HG03039 (cell line): Measurements from ENCODE around the gene GPAM.

Experiments
- ATAC-seq: cut with Tn5 transposase; IDR thresholded peaks from one replicate; pipeline ENCODE4 v1.9.1; 2021; ENCODE audit warnings: mild to moderate bottlenecking, moderate library complexity; ENCODE audit not compliant: unreplicated experiment

The GPAM gene

DNA sequence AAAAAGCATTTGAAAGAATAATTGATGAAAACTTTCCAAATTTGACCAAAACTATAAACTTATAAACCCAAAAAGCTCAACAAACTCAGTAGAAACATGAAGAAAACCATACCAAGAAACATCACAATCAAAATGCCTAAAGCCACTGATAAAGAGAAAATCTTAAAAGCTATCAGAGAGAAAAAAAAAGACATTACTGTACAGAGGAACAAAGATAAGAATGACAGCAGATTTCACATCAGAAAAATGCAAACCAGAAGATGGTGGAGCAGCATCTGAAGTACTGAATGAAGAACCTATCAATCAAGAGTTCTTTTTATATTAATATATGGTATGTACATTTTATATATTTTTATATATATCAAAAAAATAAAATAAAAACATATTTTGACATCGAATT lies 2.4 kb upstream of the GPAM start:
- ATAC-seq, result no peak

DNA sequence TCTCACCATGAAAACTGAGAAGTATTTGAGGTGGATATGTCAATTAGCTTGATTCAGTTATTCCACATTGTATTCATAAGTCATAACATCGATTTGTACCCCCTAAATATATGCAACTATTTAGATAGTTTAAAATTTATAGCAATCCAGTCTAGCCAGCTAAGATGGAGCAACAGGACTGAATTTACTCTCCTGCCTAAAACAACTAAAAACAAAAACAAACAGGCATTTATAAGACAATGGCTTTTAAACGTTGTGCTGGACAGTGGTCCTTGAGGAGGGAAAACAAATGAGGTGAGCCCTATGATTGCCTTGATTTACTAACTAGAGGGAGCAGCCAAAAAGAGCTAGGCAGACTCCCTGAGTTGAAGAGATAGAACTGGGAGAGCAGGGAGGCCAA lies 814 bp upstream of the GPAM start:
- no peak for ATAC-seq

DNA sequence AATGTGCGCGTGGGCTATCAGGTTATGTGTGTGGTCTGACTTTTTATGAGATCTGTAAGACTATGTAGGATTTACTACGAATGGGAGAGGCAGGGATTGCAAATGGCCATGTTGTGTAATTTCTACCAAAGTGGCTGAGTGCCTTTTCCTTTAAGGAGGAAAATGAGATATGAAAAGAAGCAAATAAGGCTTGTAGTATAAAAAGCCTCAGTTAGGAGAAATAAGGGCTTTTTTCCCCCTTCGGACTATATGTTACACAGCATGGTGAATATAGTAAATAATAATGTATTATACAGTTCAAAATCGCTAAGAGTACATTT lies 447 bp upstream of the GPAM start:
- ATAC-seq, result no peak

DNA sequence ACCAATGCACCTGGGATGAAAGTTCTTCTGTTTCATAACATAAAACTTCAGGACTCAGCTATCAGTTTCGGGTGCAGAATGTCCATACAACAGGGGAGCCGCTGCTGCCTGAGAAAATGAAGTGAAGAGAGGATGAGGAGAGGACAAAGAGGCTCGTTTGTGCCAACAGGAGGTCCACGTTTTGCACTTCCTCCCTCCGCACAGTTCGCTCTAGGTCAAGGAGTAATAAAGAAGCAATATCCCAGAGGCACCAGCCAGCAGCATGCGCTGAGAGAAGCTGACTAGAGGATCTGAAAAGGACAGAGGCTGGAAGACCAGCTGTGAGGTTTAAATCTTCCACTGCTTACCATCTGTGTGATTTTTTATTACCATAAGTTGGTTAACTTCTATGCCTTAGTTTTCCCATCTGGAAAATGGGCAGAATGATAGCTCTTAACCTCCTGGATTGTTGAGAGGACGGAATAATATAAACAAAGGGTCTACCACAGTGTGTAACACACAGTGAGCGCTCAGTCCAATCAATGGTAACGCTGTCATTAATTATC lies 709 bp downstream of the GPAM start:
- no peak for ATAC-seq

DNA sequence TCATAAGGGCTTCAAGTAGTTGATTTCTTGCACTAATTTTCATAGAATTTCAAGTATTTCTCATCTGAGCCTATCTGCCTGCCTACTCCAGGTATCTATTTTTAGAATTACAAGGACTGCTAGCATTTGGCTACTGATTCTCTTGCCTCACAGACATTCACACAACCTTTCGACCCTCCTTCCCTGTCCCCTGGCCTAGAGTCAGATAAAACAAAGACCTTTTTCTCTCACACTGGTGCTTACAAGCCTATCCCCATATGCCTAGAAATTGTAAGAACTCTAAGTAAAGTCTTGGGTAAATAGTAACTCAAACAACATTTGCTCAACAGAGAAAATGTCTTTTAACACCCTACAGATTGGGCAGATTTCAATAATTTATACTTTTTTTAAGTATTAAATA lies 6.3 kb downstream of the GPAM start:
- no peak for ATAC-seq

DNA sequence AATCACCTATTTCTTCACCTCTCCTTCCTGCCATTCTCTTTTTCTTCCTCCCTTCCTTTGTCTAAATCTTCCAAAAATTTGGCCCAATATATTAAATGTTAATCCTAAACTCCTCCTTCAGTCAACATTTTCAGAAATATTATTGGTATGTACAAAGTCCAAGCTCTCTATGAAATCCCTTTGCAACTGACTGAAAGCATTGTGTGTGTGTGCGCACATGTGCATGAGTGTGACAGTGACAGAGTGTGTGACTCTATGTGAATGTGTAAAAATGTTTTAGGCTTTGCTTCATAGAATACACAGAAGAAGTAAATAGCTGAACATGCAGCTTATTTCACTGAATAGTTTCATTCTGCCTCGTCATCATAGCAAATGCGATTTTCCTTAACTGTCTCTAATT lies 7.0 kb downstream of the GPAM start:
- ATAC-seq, result no peak

DNA sequence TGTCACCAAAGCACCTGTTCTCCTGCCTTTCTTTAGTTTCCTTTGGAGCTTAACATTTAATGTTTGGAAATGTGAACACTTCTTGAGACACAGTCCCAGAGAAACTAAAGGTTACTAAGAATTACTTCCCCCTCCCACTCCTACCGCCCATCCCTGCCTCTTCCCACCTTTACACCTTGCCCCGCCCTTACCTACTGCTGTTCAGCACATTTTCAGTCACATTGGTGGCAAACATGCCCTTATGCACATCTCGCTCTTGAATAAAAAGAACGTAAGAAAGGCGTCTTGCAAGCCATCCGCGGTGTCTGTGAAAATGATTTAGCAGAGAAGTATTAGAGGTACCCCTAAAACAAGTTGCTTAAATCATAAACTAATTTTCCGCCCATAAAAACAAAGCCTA lies 8.2 kb downstream of the GPAM start:
- ATAC-seq, result no peak

DNA sequence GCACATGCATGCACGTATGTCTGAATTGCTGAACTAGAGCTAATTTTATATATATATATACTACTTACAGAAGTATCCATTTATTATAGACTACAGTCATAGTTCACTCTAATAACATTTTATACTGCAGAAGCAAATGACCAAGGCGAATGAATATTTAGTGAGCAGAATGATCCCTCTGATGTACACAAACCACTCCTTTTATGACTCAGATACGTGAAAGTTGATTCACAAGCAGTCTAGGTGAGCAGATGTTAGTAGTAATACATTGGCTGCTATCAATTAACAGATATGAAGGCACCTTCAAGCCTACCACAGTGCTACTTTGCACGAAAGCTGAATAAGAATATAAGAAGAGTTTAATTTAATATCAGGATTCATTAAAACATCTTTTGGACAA lies 10.4 kb downstream of the GPAM start:
- ATAC-seq, result no peak

DNA sequence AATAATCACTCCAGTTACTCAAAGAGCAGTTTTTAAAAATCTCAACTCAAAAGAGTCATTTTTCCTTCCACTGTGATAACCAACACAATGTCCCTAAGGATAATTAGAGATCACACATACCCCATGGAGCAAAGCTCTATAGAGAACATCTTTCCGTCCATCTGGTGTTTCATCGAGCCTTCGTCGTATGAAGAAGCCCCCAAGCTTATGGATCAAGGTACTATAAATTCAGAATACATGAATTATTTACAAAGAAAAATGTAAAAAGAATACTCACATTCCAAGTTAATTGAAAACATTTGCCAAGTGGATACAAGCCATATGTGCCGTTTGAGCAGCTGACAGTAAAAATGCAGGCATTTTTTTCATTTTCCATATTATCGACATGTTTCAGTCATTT lies 14.8 kb downstream of the GPAM start:
- no peak for ATAC-seq

DNA sequence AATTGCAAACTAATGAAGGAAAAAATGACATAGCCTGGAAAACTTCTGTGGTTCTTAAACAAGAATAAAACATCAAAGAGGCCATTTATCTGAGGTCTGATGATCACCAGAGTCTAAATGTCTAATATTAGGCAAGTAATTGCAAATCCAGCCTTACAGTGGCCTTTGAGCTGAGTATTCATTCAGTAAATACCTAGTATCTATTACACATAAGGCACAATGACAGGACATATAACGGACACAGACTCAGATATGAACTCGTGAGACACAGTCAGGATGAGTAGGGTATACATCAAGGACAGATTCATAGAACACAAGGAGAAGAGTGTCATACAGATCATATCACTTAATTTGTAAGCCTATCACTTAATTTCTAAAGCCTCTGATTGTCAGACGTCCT lies 16.8 kb downstream of the GPAM start:
- no peak for ATAC-seq

DNA sequence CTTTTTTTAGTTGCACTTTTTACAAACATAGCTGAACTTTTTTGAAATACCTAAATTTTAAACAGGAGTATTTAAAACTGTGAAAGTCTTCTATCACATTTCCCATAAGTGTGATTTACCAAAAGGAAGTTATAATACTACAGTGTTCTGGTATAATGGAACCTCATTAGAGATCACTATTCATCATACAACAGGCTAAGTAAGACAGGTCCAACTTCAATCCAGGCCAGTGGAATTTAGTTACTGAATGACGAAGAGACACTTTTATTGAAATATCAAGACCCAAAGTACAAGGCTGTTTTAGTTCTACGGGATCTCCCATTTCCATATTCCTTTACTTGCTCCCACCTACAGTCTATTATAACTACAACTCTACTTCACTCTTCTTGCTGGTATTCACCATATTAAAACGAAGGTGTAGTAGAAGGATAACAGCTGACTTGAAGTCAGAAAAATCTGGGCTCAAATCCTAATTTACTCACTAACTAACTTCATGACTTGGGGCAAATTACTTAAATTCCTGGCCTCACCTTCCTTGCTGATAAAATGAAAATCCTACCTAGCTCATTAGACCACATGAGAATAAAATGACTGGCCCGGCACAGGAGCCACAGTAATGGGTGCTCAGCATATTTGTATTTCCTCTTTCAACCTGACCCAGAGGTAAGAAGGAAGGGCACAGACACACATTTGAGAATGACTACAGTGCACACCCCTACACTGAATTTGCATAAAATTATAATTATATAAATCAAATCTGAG lies 21.6 kb downstream of the GPAM start:
- ATAC-seq, result no peak

DNA sequence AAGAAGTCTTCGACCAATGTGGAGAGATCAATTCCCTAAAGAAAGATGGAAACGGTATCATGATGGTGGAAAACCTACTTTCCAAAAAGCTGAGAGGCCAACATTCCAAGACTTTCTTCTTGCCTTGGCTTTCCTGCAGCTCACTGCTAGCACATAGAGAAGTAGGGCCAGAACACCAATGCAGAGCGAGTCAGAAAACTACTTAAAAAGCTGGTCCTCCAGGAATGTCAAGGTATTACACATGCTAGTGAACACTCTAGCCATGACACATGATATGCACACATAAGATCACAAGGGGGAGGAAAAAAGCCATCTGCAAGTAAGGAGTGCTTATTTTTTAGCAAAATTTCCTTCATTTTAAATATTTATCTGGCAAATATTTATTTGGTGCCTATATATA lies 22.7 kb downstream of the GPAM start:
- ATAC-seq, result no peak

DNA sequence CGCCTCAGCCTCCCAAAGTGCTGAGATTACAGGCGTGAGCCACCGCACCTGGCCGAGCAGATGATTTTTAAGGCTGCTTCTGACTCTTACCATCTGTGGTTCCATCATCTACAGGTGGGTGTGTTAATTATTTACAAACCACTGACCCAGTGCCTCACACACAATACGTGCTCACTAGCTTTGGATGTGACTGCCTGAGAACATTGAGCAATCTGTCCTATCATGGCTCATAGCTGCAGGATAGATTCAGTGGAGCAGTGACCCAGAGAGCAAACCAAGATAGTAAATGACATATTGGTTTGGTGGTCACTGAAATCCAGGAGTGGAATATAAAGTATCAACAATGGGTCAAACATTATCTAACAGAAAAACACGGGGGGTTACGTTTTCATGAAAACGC lies 24.1 kb downstream of the GPAM start:
- no peak for ATAC-seq

DNA sequence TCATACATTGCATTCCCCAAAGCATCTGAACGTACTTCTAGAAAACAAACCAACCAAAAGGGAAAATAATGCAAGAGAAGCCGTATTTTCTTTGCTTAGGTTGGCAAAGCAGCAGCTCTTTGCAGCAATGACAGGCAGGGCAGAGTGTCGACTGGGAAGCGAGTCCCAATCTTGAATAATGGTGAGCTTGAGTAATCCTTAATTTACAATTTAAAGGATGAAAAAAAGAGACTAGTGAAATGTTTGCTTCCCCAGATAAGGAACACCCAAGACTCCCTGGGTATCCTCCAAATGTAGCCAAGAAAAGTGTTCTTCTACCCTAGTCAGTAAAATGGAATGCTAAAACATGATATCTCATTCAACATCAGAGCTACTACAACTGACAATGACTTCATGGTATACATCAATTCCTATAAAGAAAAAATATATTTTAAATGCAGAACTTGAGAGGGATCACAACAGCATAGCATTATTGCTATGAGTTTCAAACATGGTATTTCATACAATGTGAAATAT lies 32.0 kb downstream of the GPAM start:
- ATAC-seq, result no peak

DNA sequence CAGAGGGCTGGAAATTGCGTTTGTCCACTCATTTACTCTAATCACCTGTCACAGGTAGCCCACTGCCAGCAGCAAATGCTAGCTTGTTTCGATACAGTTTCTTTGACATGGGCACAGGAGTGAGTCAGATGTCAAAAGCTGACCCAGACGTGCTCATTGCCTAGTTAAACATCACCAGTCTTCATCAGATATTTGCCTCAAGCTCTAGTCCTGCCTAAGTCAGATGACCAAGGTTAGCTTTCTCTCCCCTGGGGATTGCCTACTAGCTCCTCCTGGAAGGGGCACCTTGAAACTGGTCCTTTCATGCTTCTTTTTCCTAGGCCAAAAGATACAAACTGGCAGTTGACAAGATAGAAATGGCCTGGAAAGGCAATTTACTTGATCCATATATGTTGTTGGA lies 35.2 kb downstream of the GPAM start:
- no peak for ATAC-seq

DNA sequence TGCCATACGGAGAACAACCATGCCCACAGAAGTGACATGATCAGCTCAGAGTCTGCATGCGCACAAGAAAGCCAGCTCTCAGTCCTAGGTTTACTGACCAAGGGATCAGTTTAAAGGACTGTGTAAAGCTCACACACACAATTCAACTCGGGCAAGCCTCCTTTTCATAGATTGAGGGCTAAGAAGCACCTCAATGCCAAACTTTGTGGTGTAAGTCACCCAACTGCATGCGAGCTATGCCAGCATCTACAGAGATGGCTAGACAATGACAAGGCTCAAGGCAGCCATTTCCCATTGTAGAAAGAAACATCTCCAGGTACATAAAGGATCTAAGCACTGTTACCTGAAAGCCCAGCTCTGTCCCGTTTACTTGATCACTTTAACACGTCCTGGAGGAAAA lies 36.8 kb downstream of the GPAM start:
- ATAC-seq, result no peak

DNA sequence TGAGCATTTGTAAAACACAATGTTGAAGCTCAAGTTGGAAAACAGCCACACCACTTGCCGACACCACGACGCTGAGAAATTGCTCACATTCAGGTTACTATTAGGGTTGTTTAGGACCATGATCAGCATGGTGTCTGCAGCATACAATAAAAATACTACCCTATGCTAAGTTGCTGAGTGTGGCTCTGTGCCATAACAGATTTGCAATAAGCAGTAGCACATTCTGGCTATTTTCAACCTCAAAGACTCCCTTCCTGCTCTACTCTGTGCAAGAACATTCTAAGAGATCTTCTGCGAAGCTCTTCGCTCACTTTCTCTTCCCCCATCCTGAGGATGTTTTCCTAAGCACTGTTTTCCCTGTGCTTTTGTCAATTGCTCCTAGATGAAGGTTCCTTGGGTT lies 38.3 kb downstream of the GPAM start:
- ATAC-seq, result no peak

DNA sequence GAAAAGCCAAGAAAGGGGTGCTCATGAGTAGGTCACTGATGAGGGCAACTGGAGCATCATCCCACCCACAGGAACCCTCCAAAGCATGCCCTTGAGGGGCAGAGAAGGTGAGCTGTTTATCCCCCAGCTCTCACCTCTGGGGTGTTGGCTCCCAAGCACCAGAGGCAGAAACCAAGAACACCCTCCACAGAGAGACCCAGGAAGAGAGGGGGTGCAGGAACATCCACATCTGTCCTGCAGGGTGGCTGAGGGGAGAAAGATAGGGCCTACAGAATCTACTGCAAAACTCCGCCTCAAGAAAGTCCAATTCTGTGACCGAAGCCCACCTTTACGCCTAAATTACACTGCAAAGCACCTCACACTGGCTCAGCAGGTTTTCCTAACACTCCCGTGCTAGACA lies 40.1 kb downstream of the GPAM start:
- ATAC-seq, result no peak

DNA sequence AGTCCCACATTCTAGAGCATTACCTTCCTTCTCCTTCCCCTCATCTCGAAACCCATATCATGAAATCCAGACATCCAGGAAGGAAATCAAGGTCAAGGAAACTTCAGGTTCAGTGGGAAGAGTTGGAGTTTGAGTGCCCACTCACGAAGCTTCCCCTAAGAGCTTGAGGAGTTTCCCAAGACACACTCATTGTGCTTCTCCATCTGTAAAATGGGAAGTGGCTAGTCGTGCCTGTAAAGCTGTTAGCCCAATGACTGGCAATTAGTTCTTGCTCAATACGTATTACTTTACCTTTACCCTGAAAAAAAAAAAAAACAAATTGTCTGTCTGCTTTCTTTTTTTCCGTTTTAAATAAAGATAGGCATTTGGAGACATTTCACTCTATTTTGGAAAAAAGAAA lies 42.3 kb downstream of the GPAM start:
- ATAC-seq, result no peak

DNA sequence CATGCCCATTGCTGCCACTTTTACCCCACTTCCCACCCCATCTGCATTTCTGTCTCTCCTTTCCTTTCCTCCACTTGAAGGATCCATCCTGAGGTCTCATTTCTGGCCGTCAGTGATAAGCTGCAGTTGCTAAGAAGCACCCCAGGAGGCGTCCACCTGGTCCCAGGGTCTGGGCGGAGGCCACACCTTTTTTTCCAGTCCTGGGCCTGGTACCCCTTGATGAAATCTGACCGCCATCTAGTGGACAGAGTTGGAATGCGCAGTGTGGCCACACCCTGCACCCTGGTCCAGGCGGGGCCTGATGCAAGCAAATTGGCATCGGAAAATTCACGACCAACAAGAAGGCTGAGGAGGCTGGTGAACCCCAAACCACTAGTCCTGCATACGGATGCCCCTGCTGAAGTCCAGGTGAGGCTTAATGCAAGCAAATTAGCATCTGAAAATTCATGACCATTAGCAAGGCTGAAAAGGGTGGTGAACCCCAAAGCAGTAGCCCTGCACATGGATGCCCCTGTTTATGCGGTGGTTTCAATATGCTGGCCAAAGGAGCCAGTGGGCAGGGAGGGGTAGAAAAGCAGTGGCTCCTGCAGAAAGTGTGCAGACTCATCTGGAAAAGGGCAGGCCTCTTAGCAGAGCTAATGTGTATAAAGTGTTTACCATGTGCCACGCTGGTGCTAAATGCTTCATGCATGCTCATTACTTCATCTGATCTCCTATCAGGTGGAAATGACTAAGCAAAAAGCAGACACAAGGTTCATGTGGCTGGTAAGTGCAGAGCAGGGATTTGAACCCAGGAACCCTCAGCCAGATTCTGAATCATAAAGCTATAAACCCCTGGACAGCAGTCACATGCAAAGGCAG lies 43.2 kb downstream of the GPAM start:
- ATAC-seq, result peak; percentile 97

DNA sequence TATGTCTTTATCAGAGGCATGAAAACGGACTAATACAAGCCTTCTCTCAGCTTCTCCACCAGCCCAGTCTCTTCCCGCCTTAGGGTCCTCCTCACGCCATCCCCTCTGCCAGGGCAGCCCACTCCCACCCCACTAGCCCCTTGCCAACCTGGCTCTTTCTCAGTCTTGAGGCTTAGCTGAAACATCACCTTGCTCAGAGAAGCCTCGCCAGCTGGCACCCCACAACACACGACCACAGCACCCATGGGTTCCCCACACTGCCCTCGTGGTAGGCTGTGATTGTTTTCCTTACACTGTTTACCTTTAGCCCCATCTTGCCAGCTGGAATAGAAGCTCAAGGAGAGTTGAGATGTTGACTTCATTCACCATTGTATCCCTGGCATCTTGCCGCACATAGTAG lies 44.4 kb downstream of the GPAM start:
- ATAC-seq, result no peak
